Bone marrow (tissue), 2 donors: ENCODE measurements around the gene CCDC106.
A peak's percentile ranks its signal among the peaks of the same experiment; 100 is the strongest.

Experiments
- DNase-seq, 2 donors: peaks; one replicate each; lab custom pipeline; 2025; lab: John Stamatoyannopoulos, UW

CCDC106 gene

GRCh38 chr19:55650602-55651230 lies 2.7 kb downstream of the CCDC106 start:
- DNase-seq: no peak

DNA sequence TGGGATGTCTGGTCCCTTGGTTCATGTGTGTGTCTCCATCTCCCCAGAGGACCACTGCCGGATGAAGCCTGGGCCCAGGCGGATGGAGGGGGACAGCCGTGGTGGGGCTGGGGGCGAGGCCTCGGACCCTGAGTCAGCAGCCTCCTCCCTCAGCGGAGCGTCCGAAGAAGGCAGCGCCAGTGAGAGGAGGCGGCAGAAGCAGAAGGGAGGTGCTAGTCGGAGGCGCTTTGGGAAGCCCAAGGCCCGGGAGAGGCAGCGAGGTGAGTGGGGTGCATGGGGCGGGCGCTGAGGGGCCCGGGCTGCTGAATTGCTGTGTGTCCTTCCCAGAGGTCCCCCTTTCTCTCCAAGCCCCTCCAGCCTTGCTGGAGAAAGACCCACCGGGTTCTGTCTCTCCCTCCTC lies 3.2 kb downstream of the CCDC106 start:
- no peak for DNase-seq

- no peak for DNase-seq
These were observed 4.5 kb downstream of the CCDC106 start for GRCh38 chr19:55652311-55653128.

GRCh38 chr19:55653651-55654322 lies 5.8 kb downstream of the CCDC106 start:
- peak; percentile 97 to 100 for DNase-seq

DNA sequence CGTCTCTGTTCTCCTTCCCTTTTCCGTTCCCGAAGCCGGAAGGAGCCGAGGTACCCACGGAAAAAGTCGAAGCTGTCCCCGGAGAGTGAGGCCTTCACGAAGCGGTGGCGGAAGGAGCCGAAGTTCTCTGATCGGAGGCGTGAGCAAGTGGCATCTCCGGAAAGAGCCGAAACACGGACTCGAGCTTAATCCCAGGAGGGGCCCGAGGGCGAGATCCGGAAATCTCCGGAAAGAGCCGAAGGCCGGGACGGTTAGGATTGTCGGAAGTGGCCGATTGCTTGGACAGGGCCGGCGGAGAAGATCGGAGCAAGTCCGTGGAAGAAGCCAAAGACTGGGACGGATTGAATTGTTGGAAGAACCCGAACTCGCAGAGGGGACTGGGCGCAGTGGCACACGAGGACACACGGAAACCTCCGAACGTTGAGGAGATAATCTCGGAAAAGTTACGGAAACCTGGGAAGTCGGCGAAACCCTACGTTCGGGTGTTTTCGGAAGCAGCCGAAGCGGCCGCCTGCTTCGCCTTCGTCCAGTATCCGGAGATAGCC lies 6.4 kb downstream of the CCDC106 start:
- peak; percentile 98 to 99 for DNase-seq

GRCh38 chr19:55654868-55655647 lies 7.0 kb downstream of the CCDC106 start, which contains the start of gene U2AF2:
TSS of gene U2AF2 (plus strand) at chr19:55655035. CDS start at chr19:55655105, 70 bp downstream.
- peak; percentile 49 to 80 for DNase-seq

- no peak for DNase-seq
These were observed 7.6 kb downstream of the CCDC106 start for GRCh38 chr19:55655648-55656040.

DNA sequence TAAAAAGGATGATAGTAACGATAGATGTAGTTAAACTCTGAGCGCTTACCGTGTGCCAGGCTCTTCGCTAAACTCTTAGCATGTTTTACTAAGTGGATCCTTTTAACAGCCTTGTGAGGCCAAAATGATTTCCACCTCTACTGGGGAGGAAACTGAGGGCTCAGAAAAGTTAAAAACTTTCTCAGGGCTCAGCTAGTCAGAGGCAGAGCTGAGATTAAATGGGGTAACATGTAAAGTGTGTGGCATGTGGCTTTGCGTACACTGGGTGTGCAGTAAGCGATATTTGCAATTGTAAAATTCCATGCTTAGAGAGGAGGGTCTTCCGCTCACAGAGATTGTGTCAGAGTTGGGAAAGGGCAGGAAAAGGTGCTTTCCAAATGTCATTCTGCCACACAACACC lies 8.5 kb downstream of the CCDC106 start:
- DNase-seq: no peak

DNA sequence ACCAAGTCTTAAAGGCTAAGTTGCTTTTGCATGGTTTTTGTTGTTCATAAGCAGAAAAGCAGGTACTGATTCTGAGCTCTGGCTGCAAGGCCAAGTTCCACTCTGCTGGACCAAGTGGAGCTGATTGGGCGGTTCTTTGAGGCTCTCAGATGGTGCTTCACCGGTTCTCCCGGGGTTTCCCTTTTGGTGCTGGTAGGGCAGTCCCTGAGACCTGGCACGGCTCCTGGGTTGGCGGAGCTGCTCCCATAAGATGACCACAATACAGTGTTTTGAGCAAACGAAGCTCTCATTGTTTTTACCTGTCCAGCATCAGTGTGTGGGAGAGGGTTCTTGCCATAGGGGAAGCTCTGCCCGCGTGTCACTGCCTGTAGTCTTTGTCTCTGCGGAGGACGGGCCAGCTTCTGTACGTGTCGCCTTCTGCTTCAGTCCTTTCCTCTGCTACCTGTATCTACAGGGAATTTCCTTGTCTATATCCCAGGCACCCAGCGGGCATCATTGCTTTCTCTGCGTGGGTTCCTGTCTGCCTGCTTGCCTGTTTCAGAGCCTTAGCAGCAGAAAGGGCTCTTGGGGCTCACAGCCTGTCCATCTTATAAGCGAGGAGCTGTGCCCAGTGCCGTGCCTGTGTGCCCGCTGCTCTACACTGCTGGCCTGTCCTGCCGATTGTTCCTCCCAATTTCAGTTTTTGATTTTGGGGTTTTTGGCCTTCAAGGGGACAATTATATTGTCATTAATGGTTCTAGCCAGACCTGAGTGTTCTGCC lies 9.2 kb downstream of the CCDC106 start:
- DNase-seq: no peak

DNA sequence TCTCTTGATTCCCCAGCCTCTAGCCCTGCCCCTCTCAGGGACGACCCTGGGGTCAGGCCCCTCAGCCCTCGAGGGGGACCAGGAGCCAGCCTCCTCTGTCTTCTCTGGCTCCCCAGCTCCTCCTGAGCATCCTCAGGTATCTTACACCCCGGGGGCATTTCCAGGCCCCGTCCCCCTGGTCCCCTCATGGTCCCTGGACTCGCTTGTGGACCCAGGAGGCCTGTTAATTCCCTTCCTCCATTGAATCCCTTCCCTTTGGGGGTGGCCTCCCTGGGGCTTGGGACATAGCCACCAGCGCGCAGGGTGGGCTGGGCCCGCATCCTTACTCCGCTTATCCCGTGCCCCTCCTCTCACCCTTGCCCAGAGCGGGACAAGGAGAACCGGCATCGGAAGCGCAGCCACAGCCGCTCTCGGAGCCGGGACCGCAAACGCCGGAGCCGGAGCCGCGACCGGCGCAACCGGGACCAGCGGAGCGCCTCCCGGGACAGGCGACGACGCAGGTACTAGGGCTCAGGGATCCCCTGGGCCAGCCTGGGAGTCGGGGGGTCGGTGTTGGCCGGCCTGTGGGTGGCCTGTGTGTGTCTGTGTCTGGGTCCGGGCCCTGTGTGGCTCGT lies 10.9 kb downstream of the CCDC106 start:
- no peak for DNase-seq

DNA sequence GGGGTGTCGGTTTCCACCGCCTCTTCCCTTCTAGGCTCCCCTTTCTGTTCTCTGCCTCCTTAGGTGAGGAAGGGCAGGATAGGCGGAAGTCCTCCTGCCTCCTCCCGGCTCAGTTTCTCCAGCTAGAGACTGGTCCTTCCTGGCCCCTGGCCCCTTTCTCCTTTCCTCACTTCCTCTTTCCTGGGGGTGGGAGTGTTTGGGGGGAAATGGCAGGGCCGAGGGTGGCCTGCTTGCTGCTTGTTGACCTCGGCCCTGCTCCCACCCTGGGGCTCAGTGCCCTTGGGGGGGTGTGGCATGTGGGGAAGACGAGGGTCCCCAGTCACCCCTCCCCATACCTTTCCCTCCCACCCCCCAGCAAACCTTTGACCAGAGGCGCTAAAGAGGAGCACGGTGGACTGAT lies 11.8 kb downstream of the CCDC106 start:
- no peak for DNase-seq

DNA sequence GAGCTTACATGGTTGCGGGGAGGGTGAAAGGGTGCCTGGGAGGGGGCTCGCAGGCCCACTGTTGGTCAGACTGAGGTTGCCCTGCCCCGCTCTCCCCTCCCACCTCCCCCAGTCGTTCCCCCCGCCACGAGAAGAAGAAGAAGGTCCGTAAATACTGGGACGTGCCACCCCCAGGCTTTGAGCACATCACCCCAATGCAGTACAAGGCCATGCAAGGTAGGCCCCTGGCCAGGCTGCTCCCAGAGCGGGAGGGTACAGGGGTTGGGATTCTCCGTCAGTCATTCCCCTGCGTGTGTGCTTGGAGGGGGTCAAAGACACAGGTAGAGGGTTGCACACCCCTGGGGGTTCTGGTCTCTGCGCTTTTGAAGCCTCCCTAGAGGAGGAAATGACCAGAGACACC lies 12.4 kb downstream of the CCDC106 start:
- no peak for DNase-seq

DNA sequence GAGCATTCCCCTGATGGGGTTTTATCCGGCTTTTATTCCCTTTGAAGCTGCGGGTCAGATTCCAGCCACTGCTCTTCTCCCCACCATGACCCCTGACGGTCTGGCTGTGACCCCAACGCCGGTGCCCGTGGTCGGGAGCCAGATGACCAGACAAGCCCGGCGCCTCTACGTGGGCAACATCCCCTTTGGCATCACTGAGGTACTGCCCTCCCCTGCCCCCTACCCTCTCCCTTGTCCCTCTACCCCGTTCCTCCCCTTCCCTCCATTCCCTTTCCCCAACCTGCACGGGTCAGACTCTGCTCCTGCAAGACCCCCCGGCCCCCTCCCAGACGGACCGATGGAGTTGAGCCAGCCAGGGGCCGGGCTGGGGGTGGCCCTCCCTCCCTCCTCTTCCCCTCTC lies 13.0 kb downstream of the CCDC106 start:
- DNase-seq: no peak

DNA sequence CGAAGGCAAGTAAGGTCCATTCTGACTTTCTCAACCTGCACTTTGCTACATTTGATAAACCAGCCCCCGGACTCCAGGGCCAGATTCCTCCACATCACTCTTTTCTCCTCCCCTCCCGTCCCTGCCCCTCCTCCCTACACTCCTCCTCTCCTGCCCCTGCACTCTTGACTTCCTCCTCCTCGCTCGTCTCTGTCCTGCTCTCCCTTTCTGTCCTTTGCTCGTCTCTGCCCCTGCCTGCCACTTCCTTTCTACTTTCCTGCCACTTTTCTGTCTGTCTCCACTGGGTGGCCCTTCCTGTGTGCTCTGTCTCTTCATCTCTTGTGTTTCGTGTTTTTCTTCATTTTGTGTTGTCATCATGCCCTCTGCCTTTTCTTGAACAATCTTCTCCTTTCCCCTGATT lies 13.8 kb downstream of the CCDC106 start:
- DNase-seq: no peak

DNA sequence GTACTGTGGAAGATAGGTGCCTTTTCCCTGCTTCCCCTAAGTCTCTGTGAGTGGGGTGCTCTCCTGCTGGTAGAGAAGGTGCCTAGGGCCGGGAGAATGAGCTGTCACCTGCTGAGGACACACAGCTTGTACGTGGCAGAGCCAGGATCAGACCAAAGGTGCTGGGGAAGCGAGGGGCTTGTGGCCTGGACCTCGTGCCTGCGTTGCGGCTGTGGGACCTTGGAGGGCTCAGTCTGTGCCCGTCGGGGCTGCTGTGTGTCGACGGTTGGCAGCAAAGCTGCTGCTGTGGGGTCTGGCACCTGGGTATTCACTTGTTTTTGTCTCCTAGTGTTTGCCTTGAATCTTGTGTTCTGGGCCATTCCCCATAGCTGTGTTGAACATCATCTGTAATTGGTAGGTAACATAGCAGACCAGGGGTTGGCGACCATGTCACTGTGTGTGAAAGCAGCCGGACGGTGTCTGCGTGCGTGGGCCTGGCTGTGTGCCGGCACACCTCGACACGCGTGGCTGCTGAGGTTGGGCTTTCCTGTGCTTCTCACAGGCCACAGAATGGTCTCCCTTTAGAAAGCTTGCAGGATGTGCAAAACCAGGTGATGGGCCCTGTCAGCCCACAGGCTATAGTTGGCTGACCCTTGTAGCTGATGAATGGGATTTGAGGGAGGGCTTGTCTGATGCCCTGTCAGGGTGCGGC lies 16.0 kb downstream of the CCDC106 start:
- no peak for DNase-seq

DNA sequence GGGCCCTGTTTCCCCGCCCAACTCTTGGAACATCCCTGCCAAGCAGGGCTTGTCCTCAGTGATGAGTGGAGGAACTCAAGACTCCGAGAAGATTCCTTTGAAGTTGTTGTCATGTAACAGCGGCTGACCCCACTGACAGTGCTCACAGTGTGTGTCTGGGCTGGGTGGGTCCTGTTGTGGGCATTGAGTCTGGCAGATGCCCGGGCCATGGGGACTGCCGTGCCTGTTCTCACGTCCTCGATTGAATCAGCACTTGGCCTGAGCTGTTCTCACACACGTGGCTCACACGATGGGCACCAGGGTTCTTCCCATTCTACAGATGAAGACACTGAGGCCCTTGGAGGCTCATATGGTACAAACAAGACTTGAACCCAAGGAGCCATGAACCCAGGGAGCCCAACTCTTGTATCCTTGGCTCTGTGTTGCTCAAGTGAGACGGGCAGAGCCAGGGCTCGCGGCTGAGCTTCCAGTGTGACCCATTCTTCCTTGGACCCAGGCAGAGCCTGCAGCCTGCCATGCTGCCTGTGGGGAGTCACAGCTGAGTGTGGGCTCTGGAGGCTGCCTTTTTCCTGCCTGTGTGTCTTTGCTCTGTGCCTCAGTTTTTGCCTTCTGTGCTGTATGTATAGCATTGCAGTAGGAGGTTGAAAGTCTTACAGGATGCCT lies 18.5 kb downstream of the CCDC106 start:
- DNase-seq: no peak

DNA sequence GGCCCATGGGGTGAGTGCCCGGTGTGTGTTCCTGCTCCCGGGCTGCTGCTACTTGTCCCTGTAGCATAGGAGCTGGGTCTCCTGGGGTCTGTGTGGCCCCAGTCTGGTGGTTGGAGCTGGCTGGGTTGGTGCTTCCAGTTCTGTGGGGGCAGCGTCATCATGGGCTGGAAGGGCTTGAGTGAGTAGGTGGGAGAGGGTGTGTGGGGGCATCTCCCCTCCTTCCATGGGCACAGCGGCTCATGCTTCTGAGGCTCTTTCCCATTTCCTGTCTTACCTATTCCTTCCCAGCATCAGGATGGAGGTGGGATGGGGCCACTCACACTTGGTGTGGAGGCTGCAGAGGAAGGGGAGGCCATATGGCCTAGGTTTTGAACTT lies 19.0 kb downstream of the CCDC106 start:
- no peak for DNase-seq

DNA sequence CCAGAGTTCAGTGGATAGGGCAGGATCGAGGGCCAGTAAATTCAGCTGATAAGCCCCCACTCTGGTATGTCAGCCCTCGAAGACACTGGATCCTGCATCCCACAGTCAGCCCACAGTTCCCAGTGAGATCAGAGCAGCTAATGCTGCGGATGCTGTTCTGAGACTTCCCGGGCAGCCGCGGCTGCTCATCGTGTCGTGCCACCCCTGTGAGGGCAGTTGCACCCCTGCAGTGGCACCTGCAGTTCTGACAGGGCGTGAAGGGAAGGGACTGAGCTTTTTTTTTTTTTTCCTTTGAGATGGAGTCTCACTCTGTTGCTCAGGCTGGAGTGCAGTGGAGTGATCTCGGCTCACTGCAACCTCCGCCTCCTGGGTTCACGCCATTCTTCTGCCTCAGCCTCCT lies 19.5 kb downstream of the CCDC106 start:
- DNase-seq: no peak

GRCh38 chr19:55667958-55668357 lies 19.9 kb downstream of the CCDC106 start:
- DNase-seq: no peak
